GM18520 (cell line): Measurements from ENCODE around the gene ZFYVE9.
"Not testable (repeated sequence)": the region's sequence is repeated elsewhere in the genome, so short reads cannot be mapped to it uniquely, and the experiment has no call there.

Experiments
- ATAC-seq: cut with Tn5 transposase; IDR thresholded peaks from one replicate; pipeline ENCODE4 v1.9.1; 2021; ENCODE audit not compliant: unreplicated experiment

The ZFYVE9 gene

DNA sequence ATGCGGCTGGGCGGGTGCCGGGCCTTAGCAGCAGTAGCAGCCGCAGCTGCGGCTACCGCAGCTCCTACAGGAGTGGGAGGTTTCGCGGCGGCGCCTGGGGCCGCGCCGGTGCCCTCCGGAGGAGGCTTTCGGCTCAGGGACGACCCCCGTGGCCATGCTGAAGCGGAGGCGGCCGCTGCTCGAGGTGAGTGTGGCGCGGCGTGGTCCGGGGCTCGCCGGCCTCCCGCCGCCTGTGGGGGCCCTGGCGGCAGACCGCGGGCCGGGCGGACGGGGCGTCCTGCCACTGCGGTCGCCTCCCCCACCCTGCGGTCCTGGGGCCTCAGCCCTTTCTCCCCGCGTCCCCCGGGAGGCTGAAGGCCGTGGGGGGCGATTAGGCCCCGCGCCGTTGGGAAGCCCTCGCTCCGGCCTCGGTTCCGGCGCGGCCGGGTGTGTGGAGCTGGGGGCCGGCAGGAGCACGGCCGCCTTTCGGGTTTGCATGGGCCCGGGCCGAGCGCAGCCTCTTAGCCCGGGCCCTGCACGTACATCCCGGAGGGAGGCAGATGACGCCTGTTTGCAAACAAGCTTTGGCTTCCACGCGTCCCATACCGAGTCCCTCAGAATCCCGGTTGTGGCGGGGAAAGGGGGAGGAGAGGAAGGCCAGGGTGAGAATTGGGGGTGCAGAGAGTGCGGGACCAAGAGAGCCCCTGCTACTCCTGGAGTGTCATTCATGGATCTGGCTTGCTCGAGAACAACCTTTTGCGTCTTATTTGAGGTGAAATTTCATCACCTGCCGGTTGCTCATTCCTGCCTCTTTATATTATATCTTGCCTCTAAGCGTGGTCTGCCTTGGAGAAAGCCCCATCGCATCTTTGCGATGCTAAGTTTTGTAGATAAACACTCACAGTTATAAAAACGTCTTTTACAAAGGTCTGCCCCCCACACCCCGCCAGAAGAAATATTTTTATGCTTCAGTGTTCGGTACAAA lies 613 bp downstream of the ZFYVE9 start:
- ATAC-seq = no peak

- ATAC-seq = no peak
Observed at GRCh38 chr1:52145137-52145536, 3.2 kb downstream of the ZFYVE9 start.

DNA sequence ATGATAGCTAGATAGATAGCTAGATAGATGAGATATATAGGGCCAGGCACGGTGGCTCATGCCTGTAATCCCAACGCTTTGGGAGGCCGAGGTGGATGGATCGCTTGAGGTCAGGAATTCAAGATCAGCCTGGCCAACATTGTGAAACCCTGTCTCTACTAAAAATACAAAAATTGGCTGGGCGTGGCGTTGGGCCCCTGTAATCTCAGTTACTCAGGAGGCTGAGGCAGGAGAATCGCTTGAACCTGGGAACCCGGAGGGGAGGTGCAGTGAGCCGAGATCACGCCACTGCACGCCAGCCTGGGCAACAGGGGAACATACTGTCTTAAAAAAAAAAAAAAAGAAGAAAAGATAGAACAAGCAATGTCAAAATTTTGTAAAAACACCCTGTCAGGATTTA lies 8.6 kb downstream of the ZFYVE9 start:
- ATAC-seq = not testable (repeated sequence)

DNA sequence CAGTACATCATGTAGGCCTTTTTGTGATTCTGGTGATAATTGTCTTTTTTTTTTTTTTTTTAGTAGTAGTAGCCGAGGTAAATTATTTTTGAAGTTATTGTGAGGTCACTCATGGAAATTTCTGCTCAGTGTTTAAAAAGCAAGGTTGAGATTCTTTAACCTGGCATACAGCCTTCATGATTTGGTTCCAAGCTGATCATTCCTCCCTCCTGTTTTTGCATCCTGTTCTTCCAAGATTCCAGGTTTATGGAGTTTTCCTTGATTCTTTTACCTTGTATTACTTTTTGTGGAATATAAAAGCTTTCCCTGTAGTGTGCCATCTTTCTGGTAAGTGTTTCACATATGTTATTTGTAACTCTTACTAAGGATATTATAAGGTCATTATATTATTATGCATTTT lies 9.1 kb downstream of the ZFYVE9 start:
- ATAC-seq = no peak

DNA sequence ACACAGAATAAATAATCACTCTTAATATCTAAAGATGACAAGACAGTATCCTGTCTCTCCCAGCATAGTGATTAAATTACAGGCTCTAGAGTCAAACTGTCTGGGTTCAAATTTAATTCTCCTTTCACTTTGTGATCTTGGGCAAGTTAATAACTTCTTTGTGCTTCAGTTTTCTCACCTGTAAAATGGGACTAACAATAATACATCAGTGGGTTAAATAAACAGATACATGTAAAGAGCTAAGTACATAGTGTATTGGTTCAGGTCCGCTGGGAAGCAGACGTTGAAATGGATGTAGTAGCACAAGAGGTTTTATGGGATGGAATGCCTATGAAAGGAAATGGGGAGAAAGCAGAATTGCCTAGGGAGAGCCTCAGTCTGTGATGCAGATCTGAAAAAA lies 10.7 kb downstream of the ZFYVE9 start:
- ATAC-seq = no peak

- ATAC-seq = no peak
Observed at GRCh38 chr1:52153010-52153409, 11.1 kb downstream of the ZFYVE9 start.

- ATAC-seq = no peak
Observed at GRCh38 chr1:52153898-52154297, 12.0 kb downstream of the ZFYVE9 start.

- no peak for ATAC-seq
Observed at GRCh38 chr1:52156460-52156859, 14.6 kb downstream of the ZFYVE9 start.

DNA sequence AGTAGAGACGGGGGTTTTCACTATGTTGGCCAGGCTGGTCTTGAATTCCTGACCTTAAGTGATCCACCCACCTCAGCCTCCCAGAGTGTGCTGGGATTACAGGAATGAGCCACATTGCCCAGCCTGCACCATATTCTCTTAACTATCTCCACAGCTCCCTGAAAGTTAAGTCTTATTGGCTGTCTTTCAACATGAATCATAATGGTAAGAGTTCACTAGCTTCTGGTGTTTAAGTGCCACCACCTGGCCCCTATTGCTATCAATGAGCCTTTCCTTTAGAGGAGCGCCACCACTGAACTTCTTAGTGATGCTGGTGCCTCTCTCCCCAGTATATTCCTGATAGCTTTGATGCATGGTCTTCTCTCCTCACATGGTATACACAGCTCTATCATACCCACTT lies 15.7 kb downstream of the ZFYVE9 start:
- ATAC-seq = no peak

DNA sequence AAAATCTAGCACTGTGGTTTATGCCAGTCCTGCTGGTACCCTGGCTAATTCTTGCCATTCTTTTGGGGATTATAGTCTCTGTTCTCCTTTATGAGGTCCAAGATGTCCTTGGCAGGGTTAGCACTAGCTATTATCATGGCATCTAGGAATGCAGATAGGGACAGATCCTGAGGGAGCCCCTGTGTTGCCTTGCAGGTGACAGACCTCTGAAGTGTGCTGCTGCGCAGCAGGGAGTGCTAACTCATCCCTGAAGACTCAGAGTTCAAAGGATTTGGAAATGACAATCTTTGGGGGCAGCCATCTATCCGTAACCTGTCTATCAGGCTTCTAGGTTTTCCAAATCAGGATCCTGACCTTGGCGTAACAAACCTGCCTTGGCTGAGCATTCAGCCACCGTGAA lies 16.3 kb downstream of the ZFYVE9 start:
- no peak for ATAC-seq

DNA sequence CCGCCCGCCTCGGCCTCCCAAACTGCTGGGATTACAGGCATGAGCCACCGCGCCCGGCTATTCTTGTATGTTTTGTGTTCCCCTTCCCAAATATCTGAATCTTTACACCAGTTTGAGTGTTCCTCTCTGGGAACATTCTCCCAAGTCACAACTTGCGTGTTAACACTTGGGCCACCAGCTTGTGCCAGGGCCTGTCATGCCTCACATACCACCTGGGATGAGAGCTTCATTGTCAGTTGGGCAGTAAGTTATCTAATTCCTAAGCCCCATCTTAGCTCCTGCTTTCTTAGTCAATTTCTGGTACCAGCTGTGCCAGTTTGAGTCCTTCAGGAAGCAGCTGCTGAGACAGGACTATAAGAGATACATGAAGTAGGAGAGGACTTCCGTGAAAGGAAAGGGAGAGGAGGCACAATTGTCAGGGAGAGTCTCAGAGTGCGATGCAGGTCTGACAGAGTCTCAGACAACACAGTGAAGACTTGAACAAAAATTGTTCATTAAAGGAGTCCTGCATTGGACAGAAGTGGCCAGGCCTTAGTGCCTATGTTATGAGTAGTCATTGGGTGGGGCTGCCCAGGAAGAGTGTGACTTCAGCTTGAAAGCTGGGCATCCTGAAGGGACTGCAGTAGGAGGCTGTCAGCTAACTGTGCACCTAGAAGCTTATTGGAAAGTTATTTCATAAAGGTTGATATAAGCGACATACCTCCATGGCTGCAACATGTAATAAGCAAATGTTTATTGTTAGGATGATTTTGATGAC lies 17.3 kb downstream of the ZFYVE9 start:
- ATAC-seq = no peak

DNA sequence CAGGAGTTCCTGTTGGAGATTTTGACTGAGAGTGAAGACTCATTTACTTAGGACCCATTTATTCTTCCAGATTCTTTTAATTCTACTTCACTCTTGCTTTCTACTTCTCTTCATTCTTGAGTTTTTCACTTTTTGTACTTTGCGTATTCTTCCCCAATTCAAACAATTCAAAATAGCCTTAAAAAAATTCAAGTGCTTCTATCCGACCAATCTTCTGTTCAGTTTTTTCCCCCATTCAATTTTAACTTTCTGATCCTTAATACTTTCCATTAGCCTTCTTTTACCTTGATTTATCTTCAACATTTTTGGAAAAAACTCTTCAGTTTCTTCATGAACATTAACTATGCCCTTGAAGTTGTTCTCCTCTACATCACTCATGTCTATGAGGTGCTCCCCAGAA lies 21.1 kb downstream of the ZFYVE9 start:
- no peak for ATAC-seq

GRCh38 chr1:52164604-52165003 lies 22.7 kb downstream of the ZFYVE9 start:
- ATAC-seq = no peak

- no peak for ATAC-seq
Observed at GRCh38 chr1:52166996-52167753, 25.3 kb downstream of the ZFYVE9 start.

- no peak for ATAC-seq
Observed at GRCh38 chr1:52168373-52169080, 26.6 kb downstream of the ZFYVE9 start.

DNA sequence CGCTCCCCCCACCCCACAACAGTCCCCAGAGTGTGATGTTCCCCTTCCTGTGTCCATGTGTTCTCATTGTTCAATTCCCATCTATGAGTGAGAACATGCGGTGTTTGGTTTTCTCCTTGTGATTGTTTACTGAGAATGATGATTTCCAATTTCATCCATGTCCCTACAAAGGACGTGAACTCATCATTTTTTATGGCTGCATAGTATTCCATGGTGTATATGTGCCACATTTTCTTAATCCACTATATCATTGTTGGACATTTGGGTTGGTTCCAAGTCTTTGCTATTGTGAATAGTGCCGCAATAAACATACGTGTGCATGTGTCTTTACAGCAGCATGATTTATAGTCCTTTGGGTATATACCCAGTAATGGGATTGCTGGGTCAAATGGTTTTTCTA lies 29.3 kb downstream of the ZFYVE9 start:
- ATAC-seq = not testable (repeated sequence)

- no peak for ATAC-seq
Observed at GRCh38 chr1:52179073-52179472, 37.2 kb downstream of the ZFYVE9 start.

DNA sequence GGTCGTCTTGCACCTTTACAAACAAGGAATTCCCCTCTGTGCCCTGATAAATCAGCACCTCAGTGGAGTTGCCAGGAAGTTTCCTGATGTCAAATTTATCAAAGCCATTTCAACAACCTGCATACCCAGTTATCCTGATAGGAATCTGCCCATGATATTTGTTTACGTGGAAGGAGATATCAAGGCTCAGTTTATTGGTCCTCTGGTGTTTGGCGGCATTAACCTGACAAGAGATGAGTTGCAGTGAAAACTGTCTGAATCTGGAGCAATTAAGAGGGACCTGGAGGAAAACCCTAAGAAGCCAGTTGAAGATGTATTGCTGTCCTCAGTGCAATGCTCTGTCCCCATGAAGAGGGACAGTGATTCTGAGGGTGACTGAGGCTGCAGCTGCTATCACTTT lies 38.3 kb downstream of the ZFYVE9 start:
- no peak for ATAC-seq

GRCh38 chr1:52181759-52182158 lies 39.9 kb downstream of the ZFYVE9 start:
- not testable (repeated sequence) for ATAC-seq

GRCh38 chr1:52182328-52182727 lies 40.4 kb downstream of the ZFYVE9 start:
- ATAC-seq = not testable (repeated sequence)
